HG02943 (cell line): Measurements from ENCODE around the gene AFAP1L2.

Experiments used
- ATAC-seq: cut with Tn5 transposase; IDR thresholded peaks from one replicate; pipeline ENCODE4 v1.9.1; 2021; ENCODE audit warnings: mild to moderate bottlenecking, low read depth, moderate library complexity; ENCODE audit not compliant: unreplicated experiment

The AFAP1L2 gene

GRCh38 chr10:114392112-114392835, 12.0 kb downstream of the AFAP1L2 start:
- ATAC-seq = no peak

- no peak for ATAC-seq
These were observed 12.7 kb downstream of the AFAP1L2 start for GRCh38 chr10:114391599-114391998.

- no peak for ATAC-seq
These were observed 14.9 kb downstream of the AFAP1L2 start for GRCh38 chr10:114389426-114389825.

GRCh38 chr10:114388275-114388674, 16.0 kb downstream of the AFAP1L2 start:
- no peak for ATAC-seq

GRCh38 chr10:114387784-114388183, 16.5 kb downstream of the AFAP1L2 start:
- ATAC-seq = no peak

GRCh38 chr10:114386452-114386851, 17.9 kb downstream of the AFAP1L2 start:
- no peak for ATAC-seq

GRCh38 chr10:114385557-114385956, 18.7 kb downstream of the AFAP1L2 start:
- no peak for ATAC-seq

GRCh38 chr10:114384601-114385000, 19.7 kb downstream of the AFAP1L2 start:
- ATAC-seq = no peak

- ATAC-seq = no peak
These were observed 20.1 kb downstream of the AFAP1L2 start for GRCh38 chr10:114384181-114384580.

GRCh38 chr10:114380797-114381196, 23.5 kb downstream of the AFAP1L2 start:
- no peak for ATAC-seq

- no peak for ATAC-seq
These were observed 24.2 kb downstream of the AFAP1L2 start for GRCh38 chr10:114380060-114380459.

GRCh38 chr10:114379631-114380041, 24.7 kb downstream of the AFAP1L2 start:
- ATAC-seq = no peak

GRCh38 chr10:114376523-114376922, 27.8 kb downstream of the AFAP1L2 start:
- no peak for ATAC-seq

GRCh38 chr10:114375047-114375446, 29.3 kb downstream of the AFAP1L2 start:
- ATAC-seq = no peak

- no peak for ATAC-seq
These were observed 30.1 kb downstream of the AFAP1L2 start for GRCh38 chr10:114374053-114374791.

- no peak for ATAC-seq
These were observed 30.7 kb downstream of the AFAP1L2 start for GRCh38 chr10:114373631-114374030.

- ATAC-seq = no peak
These were observed 31.3 kb downstream of the AFAP1L2 start for GRCh38 chr10:114372995-114373394.

GRCh38 chr10:114372179-114372578, 32.1 kb downstream of the AFAP1L2 start:
- no peak for ATAC-seq

- ATAC-seq = no peak
These were observed 33.3 kb downstream of the AFAP1L2 start for GRCh38 chr10:114370966-114371365.

GRCh38 chr10:114370199-114370598, 34.1 kb downstream of the AFAP1L2 start:
- ATAC-seq = no peak

GRCh38 chr10:114368057-114368391, 36.3 kb downstream of the AFAP1L2 start:
- ATAC-seq = no peak
